Measurements from ENCODE around the gene DNM3.
A peak's percentile ranks its signal among the peaks of the same experiment; 100 is the strongest.

Gene DNM3

GRCh38 chr1:172390683-172391551 is 549.6 kb downstream of the DNM3 start:
- H3K27me3 Mint-ChIP-seq, result no peaks in the 10 kb centered on the region

DNA sequence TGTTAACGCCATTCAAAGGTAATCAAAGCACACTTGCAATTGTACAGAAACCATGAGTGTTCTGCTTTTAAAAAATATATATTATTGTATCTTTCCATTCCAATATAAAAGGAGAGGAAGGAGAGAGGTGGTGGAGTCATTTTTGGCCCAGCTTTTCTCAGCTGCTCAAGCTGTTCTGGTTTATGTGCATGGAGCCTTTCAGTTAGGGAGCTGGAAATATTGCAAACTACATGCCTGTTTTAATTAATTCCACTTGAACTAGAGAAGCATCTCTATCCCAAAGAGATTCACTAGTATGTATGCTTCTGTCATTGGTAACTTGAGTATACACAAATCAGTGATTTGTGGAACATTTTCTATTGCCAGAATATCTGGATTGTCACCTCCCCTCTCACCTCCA is 550.7 kb downstream of the DNM3 start:
- Mint-ChIP-seq H3K9me3 (no peaks in the 10 kb centered on the region), H3K27me3 (no peaks in the 10 kb centered on the region), H3K27ac (no peak overlapping the region), H3K4me1 (peaks cover 54% of the 10 kb centered on the region), H3K4me3 (no peak overlapping the region)
- DNase-seq (no peak), ATAC-seq (no peak)

More at GRCh38 chr1:172390683-172391551, 549.6 kb downstream of the DNM3 start:
- no peak for DNase-seq
- Mint-ChIP-seq H3K4me3 (no peak overlapping the region), H3K4me1 (peaks cover 48% of the 10 kb centered on the region), H3K27ac (no peak overlapping the region), H3K9me3 (no peaks in the 10 kb centered on the region)
- ATAC-seq, result no peak

- peaks cover 68% of the 10 kb centered on the region for H3K4me1 Mint-ChIP-seq
- DNase-seq, result no peak
- H3K4me3 Mint-ChIP-seq, result peak overlapping the region; percentile 47 to 63
- H3K27ac Mint-ChIP-seq, result peak overlapping the region in 1 of 2 donors; percentile 51
- H3K9me3 Mint-ChIP-seq, result no peaks in the 10 kb centered on the region
- no peak for ATAC-seq
- no peaks in the 10 kb centered on the region for H3K27me3 Mint-ChIP-seq
Measured at GRCh38 chr1:172393354-172393753, 552.1 kb downstream of the DNM3 start.

- H3K27me3 Mint-ChIP-seq, result no peaks in the 10 kb centered on the region
- peak overlapping the region; percentile 86 to 93 for H3K27ac Mint-ChIP-seq
- H3K4me3 Mint-ChIP-seq, result peak overlapping the region; percentile 61 to 68
- H3K9me3 Mint-ChIP-seq, result no peaks in the 10 kb centered on the region
- DNase-seq, result peak; percentile 65 to 78
- H3K4me1 Mint-ChIP-seq, result peaks cover 77% of the 10 kb centered on the region
- ATAC-seq, result peak; percentile 95
Measured at GRCh38 chr1:172394141-172394751, 552.9 kb downstream of the DNM3 start.

DNA sequence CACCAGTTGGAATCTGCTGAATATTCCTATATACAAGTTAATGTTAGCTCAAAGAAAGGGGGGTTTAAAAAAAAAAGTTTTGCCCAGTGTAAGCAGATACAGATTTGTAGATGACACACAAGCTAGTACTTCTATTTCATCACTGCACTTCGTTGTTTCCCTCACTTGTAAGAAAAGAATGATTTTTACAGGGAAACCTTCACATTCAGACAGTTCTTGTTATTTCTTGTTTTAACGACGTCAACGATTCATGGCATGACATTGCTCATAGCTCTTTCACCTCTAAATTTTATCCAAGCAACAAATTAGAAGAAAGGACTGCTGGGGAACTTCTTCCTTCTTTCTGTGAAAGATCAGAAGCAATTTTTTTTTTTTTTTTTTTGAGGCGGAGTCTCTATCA is 553.5 kb downstream of the DNM3 start:
- Mint-ChIP-seq H3K27ac (peak overlapping the region; percentile 5 to 93), H3K27me3 (no peaks in the 10 kb centered on the region), H3K4me1 (peaks cover 82% of the 10 kb centered on the region), H3K4me3 (peak overlapping the region; percentile 46 to 68), H3K9me3 (no peaks in the 10 kb centered on the region)
- DNase-seq (no peak), ATAC-seq (no peak)

DNA sequence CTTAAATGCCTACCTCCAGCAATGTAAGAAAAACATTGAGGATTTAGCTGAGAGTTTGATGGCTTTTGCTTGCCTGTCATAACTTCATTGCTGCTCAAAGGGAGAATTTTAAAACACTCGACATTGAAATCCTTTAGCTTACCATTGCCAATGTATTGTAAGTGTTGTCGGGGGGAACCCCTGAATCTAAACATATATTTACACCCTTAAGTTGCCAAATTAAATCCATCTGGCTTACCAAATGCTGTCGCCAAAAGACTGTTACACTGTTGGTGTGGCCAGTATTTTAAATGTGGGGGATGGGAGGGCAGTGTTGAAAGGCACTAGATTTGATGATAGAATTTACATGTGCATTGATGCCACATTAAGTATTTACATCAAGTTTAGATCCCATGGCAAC is 554.3 kb downstream of the DNM3 start:
- Mint-ChIP-seq H3K4me3 (no peak overlapping the region), H3K9me3 (no peaks in the 10 kb centered on the region), H3K4me1 (peaks cover 87% of the 10 kb centered on the region), H3K27me3 (no peaks in the 10 kb centered on the region), H3K27ac (no peak overlapping the region)
- no peak for ATAC-seq
- DNase-seq, result no peak

- peak; percentile 82 for ATAC-seq
- Mint-ChIP-seq H3K4me3 (no peak overlapping the region), H3K4me1 (peaks cover 82% of the 10 kb centered on the region), H3K9me3 (no peaks in the 10 kb centered on the region), H3K27ac (no peak overlapping the region), H3K27me3 (no peaks in the 10 kb centered on the region)
- no peak for DNase-seq
Measured at GRCh38 chr1:172397221-172397620, 555.9 kb downstream of the DNM3 start.

- no peak for DNase-seq
- H3K27me3 Mint-ChIP-seq, result no peaks in the 10 kb centered on the region
- no peak for ATAC-seq
- H3K4me1 Mint-ChIP-seq, result peaks cover 78% of the 10 kb centered on the region
- H3K27ac Mint-ChIP-seq, result no peak overlapping the region
- H3K4me3 Mint-ChIP-seq, result no peak overlapping the region
- H3K9me3 Mint-ChIP-seq, result no peaks in the 10 kb centered on the region
Measured at GRCh38 chr1:172397633-172398032, 556.3 kb downstream of the DNM3 start.

GRCh38 chr1:172398193-172398592 is 556.9 kb downstream of the DNM3 start:
- no peak for DNase-seq
- Mint-ChIP-seq H3K27me3 (no peaks in the 10 kb centered on the region), H3K27ac (no peak overlapping the region), H3K9me3 (no peaks in the 10 kb centered on the region), H3K4me1 (peaks cover 76% of the 10 kb centered on the region), H3K4me3 (no peak overlapping the region)
- peak; percentile 62 for ATAC-seq

DNA sequence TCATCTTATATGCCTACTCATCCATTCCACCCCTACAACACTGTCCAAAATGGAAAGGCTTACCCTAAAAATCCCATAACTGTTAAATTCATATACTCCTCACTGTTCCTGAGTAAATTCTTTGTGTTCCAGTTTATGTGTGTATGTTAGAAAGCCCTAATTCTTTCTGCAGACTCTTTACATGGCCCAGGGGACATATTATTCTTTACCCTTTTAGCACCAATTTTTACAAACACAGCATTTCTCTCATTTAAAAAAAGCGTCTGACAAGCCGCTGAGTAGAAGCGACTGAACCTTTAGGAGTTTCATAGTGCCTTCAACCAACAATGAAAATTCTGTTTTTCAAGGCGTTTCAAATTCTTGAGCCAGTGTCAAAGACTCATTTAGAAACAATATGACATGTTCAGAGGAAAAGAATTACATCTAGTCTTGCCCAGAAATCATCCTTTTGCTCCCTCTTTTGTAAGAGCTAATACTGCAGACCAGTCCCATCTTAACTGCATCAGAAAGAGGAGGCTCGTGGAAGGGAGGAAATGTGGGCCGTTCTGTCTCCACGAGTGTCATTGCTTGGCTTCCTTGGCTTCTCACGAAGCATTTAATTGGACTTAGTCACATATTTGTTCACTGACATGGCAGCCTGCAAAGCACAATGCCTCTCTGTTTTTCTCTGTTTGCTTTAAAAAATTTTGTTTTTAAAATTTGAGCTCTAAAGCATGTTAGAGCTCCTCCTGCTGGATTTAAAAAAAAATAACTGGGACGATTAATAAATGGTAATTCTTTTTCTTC is 557.9 kb downstream of the DNM3 start:
- Mint-ChIP-seq H3K4me3 (peak overlapping the region; percentile 13 to 42), H3K27me3 (no peaks in the 10 kb centered on the region), H3K9me3 (no peaks in the 10 kb centered on the region), H3K27ac (peak overlapping the region; percentile 15 to 19), H3K4me1 (peaks cover 72% of the 10 kb centered on the region)
- DNase-seq, result peak in 1 of 2 donors; percentile 17
- ATAC-seq, result no peak

DNA sequence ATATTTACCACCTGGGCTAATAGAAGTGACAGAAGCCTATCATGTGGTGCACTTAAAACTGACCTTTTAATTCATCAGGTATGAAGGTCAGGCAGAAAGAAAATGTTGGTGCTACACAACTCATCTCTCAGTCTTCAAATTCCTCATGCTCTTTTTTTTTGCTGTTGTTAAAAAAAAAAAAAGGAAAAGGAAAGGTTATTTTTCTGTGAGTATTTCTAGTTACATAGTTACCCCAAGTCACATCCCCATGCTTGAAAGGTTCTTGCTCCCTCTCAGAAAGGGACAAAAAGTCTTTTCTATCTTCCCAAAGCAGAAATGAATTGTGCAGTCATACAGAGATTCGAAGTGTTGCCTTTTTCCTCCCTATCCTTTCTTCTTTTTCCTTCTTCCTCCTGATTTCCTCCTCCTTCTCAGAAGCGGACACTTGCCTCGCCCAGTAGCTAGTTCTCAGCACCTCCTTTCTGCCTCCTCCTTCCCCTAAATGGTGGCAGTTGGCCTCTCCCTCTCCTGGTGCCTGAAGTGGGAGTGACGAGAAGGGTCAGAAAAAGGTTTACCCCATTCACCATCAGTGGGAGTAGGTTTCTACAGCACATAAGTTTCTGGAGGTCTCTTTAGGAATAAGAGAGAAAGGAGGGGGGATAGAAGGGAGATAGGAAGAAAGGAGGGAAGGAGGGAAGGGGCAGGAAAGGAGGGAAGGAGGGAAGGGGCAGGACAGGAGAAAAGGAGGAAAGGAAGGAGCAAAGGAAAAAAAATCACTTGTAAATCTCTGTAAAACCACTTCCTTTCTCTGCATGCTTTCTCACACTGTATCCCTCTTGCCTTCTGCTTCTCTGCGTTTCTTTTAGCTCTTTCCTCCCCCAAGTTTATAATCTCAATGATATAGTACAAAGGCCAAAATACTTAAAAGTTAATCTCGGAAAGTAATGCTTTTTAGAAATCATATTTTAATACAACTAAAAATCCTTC is 558.7 kb downstream of the DNM3 start:
- Mint-ChIP-seq H3K4me3 (peak overlapping the region; percentile 13 to 42), H3K27ac (peak overlapping the region in 1 of 2 donors; percentile 19), H3K27me3 (no peaks in the 10 kb centered on the region), H3K9me3 (no peaks in the 10 kb centered on the region), H3K4me1 (peaks cover 64% of the 10 kb centered on the region)
- no peak for ATAC-seq
- DNase-seq, result no peak

DNA sequence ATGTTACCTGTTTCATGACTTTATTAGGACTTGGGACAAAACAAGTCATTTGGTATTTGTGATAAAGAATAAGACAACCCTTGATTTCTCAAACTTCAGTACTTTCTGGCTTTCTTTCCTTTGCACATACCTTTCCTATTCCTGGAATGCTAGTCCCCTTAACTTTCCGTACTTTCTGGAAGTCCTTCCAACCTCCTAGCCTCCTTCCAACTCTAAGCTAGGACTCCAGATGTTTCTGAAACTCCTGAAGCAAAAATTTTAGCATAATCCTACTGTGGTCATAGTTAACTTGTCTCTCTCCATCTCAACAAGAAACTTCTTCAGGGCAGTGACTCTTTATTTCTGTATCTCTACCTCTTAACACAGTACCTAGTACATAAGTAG is 559.4 kb downstream of the DNM3 start:
- H3K4me1 Mint-ChIP-seq, result peaks cover 59% of the 10 kb centered on the region
- ATAC-seq, result no peak
- no peak overlapping the region for H3K27ac Mint-ChIP-seq

GRCh38 chr1:172401477-172401876 is 560.2 kb downstream of the DNM3 start:
- no peak for DNase-seq
- Mint-ChIP-seq H3K4me3 (no peak overlapping the region), H3K27me3 (no peaks in the 10 kb centered on the region), H3K9me3 (no peaks in the 10 kb centered on the region), H3K4me1 (peaks cover 53% of the 10 kb centered on the region), H3K27ac (no peak overlapping the region)
- ATAC-seq, result no peak

More for the DNA sequence above, 559.4 kb downstream of the DNM3 start:
- H3K27me3 Mint-ChIP-seq, result no peaks in the 10 kb centered on the region
- H3K9me3 Mint-ChIP-seq, result no peaks in the 10 kb centered on the region
- no peak overlapping the region for H3K4me3 Mint-ChIP-seq
- no peak for DNase-seq

DNA sequence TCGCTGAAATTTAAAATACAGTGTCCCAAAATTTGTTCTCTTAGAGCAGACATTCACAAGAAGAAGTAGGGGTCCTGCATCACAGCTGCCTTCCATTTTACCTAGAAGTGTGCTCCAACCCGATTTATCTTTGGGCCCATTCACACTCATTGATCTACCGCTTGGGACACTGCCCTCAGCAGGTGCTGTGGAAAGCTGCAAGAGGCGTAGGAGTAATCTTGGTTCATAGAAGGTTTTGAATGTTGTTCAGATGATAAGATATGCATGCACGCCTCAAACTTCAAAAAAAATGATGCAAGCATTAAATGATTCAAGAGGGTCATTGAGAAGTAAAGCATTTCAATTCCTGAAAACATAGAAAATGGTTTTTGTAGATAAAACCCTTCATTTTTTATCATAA is 560.6 kb downstream of the DNM3 start:
- H3K4me3 Mint-ChIP-seq, result no peak overlapping the region
- no peak for ATAC-seq

More for the DNA sequence above, 560.6 kb downstream of the DNM3 start:
- H3K4me1 Mint-ChIP-seq, result peaks cover 52% of the 10 kb centered on the region
- H3K27me3 Mint-ChIP-seq, result no peaks in the 10 kb centered on the region
- no peak overlapping the region for H3K27ac Mint-ChIP-seq
- H3K9me3 Mint-ChIP-seq, result no peaks in the 10 kb centered on the region
- no peak for DNase-seq

All from stimulated activated naive CD8-positive, alpha-beta T cell treated with anti-CD3 and anti-CD28 coated beads, Interleukin-15, amount 100 ng/mL, for 72 hours (primary cell).